IPS DF 4.7 (cell line): ENCODE results near the gene PIEZO1.
"Not testable (repeated sequence)": the region's sequence is repeated elsewhere in the genome, so short reads cannot be mapped to it uniquely, and the experiment has no call there.

Source experiments
- DNase-seq: peaks from one replicate; pipeline ENCODE4 v3.0.0-alpha.2; 2013; ENCODE audit warnings: low spot score; ENCODE audit errors: extremely low read depth

PIEZO1 gene

GRCh38 chr16:88804552-88805339 is 19.7 kb upstream of the PIEZO1 start:
- DNase-seq = no peak

DNA sequence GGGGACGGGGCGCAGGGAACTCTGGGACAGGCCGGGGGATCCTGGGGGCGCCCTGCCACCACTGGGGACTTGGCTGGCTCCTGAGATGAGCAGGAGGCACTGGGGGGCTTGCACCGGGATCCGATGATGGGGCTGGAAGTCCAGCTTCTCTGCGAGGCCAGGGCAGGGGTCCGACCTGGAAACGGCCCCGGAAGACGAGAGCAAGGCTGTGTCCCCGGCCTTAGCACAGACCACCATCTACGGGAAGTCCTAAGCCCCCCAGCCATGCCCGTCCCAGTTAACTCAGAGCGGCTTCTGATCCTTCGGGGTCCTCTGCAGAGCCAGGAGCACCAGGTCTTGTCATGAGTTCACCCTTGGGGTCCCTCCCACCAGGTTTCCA is 19.1 kb upstream of the PIEZO1 start:
- no peak for DNase-seq

DNA sequence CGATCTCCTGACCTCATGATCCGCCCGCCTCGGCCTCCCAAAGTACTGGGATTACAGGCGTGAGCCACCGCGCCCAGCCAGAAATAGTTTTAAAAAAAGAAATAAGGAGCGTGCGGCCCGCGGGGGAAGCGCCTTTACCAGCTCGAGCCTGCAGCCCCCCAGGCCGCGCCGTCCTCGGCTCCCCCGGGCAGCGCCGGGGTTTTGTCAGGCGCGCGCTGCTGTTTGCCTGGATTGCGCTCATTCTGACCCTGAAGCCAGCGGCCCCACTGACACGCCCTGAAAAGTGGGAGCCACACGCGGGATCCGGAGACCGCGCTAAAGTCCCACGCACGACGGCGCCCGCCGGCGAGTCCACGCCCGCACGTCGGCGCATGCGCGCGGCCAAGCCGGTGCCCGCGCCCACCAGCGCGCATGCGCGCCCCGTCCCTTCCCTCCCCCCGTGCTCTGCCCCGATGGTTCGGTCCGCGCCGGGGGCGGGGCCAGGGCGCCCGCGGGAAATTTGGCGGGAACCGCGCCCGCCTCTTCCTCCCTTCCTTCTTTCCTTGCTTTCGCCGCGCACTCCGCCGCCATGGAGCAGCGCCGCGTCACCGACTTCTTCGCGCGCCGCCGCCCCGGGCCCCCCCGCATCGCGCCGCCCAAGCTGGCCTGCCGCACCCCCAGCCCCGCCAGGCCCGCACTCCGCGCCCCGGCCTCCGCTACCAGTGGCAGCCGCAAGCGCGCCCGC is 18.4 kb upstream of the PIEZO1 start, which contains the start of gene CDT1:
TSS of gene CDT1 (plus strand) at position 526 of the 724 bp plus-strand sequence. CDS start at position 569, 43 bp downstream.
- DNase-seq = no peak

DNA sequence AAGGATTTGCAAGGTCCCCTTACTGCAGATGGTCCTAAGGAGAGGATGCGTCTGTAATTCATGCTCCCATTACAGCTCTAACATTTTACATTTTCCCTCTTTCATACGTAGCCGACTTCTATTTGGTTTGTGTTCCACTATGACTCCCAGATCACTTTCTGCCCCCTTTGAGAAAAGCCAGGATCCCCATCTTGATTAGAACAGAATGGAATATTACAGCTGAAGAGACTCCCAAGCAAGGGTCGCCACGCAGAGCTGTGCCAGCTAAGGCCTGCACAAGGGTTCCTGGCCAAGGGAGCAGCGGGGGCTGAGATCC is 15.2 kb upstream of the PIEZO1 start:
- no peak for DNase-seq

DNA sequence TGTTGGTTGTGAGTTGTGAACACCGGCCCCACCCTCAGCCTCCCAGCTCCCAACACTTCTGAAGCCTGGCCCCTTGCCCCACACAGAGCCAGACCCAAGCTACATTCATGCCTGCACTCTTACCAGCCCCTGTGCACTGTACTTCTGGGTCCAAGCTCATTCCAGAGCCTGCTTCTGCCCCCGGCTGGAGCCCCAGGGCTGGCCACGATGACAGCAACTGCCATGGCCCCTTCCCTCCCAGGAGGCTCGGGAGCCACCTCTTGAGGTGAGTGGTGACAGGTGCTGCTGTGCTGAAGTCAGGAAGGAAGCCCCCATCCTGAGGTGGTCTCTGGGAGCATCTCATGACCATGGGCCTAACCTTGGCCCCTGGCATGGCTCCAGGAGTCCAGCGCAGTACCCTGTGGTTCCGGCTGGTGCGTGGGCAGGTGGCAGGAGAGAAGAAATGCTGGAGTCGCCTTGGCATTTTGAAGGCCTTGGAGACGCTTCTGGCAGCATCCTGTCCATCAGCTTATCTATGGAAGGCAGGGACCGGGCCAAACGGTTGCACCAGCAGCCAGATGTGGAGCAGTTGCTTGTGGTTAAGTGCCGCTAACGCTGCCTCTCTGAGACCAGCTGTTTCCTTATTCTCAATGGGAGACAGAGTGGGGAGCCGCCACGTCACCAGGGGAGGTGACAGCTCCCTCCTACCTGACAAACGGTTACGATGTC is 14.7 kb upstream of the PIEZO1 start:
- no peak for DNase-seq

- DNase-seq = no peak
Observed at GRCh38 chr16:88798772-88799455, 13.9 kb upstream of the PIEZO1 start.

- no peak for DNase-seq
Observed at GRCh38 chr16:88798073-88798472, 13.1 kb upstream of the PIEZO1 start.

- DNase-seq = no peak
Observed at GRCh38 chr16:88796278-88796677, 11.3 kb upstream of the PIEZO1 start.

GRCh38 chr16:88793251-88793954 is 8.4 kb upstream of the PIEZO1 start:
- no peak for DNase-seq

GRCh38 chr16:88792668-88793250 is 7.7 kb upstream of the PIEZO1 start:
- no peak for DNase-seq

DNA sequence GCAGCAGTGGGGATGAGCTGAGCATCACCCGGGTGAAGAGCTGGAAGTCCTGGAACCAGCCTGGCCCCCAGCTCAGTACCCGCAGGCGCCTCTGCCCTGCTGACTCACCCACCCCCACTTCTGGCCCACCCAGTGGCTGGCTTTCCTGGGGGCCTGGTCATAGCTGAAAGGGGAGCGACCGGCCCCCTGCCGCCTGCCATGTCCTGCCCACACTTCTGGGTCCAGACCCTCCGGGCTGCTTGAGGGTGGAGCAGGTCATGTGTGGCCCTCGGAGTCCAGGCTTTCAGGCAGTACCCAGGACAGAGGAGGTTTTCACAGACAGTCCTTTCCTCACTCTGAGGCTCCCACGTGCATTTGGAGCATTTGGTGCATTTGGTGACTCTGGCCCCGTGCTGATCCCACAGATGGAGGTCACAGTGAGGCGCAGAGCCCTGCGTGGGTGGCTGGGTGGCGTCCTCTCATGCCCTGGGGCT is 7.1 kb upstream of the PIEZO1 start:
- DNase-seq = no peak

DNA sequence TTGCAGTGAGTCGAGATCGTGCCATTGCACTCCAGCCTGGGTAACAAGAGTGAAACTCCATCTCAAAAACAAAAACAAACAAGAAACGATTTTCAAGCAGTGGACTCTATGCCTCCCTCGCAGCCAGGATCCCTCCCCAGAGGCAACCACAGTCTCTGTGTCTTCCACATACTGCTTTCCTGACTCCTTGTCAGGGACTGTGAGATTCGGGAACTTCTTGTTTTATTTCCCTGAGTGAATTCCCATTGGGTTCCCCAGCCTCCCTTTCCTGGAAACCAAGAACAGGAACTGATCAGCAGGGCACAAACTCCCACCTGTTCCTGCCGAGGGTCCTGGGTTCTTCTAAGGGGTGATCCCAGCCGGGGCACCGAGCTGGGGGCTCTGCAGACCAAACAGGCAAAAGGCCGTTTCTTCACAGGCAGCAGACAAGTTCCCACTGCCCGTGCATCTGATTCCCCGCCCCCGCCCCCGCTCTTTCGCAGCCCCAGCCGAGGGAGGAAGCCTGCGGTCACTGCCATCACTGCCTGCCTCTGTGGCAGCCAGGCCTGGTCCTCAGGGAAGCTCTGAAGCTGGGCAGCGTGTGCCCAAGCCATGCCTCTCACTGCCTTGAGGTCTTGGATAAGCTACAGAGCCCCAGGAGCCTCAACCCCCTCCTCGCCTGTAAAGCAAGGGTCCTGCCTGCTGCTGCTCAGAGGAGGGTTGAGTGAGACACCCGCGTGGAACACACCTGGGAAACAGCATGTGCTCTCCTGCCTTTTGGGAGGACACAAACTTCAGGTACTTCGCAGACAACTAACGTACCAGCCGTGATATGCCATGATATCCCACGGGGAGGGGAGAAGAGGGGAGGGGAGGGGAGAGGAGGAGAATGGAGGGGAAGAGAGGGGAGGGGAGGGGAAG is 5.5 kb upstream of the PIEZO1 start:
- no peak for DNase-seq

DNA sequence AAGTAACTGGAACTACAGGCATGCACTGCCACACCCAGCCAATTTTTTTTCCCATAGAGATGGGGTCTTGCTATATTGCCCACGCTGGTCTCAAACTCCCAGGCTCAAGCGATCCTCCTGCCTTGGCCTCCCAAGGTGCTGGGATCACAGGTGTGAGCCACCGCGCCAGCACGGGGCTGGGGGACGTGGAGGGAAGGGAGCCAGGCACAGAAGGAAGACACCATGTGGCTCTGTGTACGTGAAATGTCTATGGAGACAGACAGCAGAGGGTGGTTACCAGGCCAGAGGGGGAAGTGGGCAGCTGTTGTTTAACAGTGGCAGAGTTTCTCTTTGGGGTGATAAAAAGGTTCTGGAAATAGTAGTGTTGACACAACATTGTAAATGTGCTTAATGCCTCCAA is 4.6 kb upstream of the PIEZO1 start:
- no peak for DNase-seq

DNA sequence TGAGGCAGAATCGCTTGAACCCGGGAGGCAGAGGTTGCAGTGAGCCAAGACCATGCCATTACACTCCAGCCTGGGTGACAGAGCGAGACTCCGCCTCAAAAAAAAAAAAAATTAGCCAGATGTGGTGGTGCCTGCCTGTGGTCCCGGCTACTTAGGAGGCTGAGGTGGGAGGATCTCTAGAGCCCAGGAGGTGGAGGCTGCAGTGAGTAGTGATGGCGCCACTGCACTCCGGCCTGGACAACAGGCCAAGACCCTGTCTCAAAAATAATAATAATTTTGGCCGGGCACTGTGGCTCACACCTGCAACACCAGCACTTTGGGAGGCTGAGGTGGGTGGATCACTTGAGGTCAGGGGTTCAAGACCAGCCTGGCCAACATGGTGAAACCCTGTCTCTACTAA is 3.7 kb upstream of the PIEZO1 start:
- DNase-seq = not testable (repeated sequence)

GRCh38 chr16:88787579-88788314 is 2.7 kb upstream of the PIEZO1 start:
- no peak for DNase-seq

DNA sequence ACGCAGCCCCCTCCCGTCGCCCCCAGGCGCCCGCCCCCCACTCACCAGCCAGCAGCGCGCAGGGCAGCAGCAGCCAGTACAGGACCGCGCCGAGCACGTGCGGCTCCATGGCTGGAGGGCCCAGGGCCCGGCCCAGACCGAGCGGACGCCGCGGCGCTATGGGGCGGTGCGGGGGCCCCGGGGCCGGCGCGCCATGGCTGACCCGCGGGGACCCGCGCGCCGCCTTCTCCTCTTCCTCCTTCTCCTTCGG is 239 bp downstream of the PIEZO1 start:
- no peak for DNase-seq

DNA sequence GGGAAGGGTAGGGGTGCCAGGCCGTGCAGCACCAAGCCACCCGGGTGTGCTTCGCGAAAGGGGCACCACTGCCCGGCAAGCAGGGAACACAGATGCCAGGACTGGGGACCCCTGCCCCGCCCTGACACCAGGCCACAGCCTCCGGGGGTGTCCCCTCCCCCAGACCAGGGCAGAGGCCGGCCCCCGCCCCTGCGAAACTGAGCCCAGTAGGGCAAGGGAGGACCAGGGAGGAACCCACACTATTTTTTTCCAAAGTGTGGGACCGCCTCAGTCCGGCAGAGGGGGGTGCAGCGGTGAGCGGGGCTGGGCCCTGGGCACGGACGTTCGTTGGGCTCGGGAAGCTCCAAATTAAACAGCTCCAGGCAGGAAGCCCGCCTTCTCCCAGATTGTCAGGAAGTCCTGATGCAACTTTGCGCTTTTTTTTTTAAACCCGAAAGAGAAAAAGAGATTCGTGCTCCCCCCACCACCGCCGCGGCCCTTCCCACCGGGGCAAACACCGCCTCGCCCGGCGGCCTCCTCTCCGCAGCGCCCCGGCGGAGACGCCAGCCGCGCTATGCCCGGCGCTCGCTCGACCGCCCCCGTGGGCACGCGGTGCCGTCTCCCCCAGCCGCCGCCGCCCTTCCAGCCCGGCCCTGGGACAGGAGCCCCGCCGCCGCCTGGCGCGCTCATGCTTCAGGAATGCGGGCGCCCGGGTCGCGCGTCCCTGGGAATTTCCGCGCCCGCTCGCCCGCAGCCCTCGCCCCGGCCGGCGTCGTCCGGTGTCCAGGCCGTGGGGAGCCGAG is 755 bp downstream of the PIEZO1 start:
- DNase-seq = no peak

- DNase-seq = no peak
Observed at GRCh38 chr16:88783391-88784073, 1.5 kb downstream of the PIEZO1 start.
